GM12875 (cell line): Measurements from ENCODE around the gene SAMD4B.
"Not testable (repeated sequence)": the region's sequence is repeated elsewhere in the genome, so short reads cannot be mapped to it uniquely, and the experiment has no call there.

Experiments
- H3K4me3 ChIP-seq: one replicate; pipeline ENCODE4 v1.5.1; 2011; ENCODE audit warnings: low read depth, low read length, control low read depth
- CTCF ChIP-seq: IDR thresholded peaks from 2 replicates; pipeline ENCODE4 v1.5.1; 2011; ENCODE audit warnings: low read depth, mild to moderate bottlenecking, control low read depth, inconsistent platforms, low read length, moderate library complexity, borderline replicate concordance; ENCODE audit not compliant: insufficient read depth

The SAMD4B gene

GRCh38 chr19:39327363-39328045 is 14.7 kb upstream of the SAMD4B start:
- no peak overlapping the region for H3K4me3 ChIP-seq
- no peak for TF ChIP-seq CTCF

- H3K4me3 ChIP-seq = no peak overlapping the region
- TF ChIP-seq CTCF = peak; percentile 89
Measured at GRCh38 chr19:39328046-39328705, 14.0 kb upstream of the SAMD4B start.

- TF ChIP-seq CTCF = no peak
- H3K4me3 ChIP-seq = no peak overlapping the region
Measured at GRCh38 chr19:39329948-39330347, 12.3 kb upstream of the SAMD4B start.

GRCh38 chr19:39332293-39332692 is 9.9 kb upstream of the SAMD4B start:
- H3K4me3 ChIP-seq = no peak overlapping the region
- TF ChIP-seq CTCF = no peak

- not testable (repeated sequence) for H3K4me3 ChIP-seq
Measured at GRCh38 chr19:39332738-39333137, 9.5 kb upstream of the SAMD4B start.

- no peak for TF ChIP-seq CTCF
- H3K4me3 ChIP-seq = no peak overlapping the region
Measured at GRCh38 chr19:39333507-39333906, 8.7 kb upstream of the SAMD4B start.

GRCh38 chr19:39334444-39334976 is 7.7 kb upstream of the SAMD4B start:
- TF ChIP-seq CTCF = no peak
- peak overlapping the region; percentile 61 for H3K4me3 ChIP-seq
